GM19463 (cell line): ENCODE data around the gene ISM2.
"Not testable (repeated sequence)": the region's sequence is repeated elsewhere in the genome, so short reads cannot be mapped to it uniquely, and the experiment has no call there.

Experiments
- ATAC-seq: cut with Tn5 transposase; IDR thresholded peaks from one replicate; pipeline ENCODE4 v1.9.1; 2021; ENCODE audit warnings: mild to moderate bottlenecking, moderate library complexity; ENCODE audit not compliant: unreplicated experiment

Gene ISM2

DNA sequence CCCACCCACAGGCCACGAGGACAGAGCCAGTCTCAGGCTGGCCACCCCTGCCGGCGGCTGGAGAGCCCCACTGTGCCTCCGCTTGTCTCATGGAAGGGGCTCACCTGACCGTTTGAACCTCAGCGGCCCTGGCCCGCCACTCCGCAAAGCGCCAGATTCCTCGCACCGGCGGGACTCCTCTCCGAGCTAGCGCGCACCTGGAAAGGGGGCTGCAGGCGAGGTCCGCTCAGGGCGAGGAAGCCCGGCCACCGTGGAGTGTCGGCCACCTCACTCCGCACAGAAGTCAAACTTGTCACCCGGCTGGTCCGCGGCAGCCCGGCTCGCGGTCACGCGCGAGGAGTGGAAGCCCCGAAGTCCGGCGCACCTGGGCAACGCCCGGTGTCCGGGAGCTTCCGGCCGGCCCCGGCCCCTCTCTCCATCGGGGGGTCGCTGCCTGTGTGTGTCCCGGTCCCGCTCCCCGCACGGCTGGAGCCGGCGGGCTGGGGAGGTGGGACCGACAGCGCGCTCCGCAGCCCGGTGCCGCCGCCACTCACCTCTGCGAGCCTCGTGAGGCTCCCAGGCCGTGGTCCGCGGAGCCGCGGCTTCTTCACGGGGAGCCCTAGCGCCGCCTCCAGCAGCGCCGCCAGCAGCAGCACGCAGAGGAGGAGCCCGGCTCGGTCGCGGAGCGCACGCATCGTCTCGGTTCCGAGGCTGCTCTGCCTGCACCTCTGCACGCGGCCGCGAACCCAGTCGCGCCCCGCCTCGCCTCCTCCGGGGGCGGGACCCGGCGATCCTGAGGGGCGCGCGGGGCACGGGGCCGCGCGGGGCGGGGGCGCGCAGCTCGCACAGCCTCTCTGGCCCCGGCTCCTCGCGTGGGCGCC lies at the start of gene ISM2:
Gene ISM2 (minus strand): TSS at position 697 of the 860 bp plus-strand sequence. CDS start 23 bp downstream, at position 674.
- peak; percentile 59 for ATAC-seq

DNA sequence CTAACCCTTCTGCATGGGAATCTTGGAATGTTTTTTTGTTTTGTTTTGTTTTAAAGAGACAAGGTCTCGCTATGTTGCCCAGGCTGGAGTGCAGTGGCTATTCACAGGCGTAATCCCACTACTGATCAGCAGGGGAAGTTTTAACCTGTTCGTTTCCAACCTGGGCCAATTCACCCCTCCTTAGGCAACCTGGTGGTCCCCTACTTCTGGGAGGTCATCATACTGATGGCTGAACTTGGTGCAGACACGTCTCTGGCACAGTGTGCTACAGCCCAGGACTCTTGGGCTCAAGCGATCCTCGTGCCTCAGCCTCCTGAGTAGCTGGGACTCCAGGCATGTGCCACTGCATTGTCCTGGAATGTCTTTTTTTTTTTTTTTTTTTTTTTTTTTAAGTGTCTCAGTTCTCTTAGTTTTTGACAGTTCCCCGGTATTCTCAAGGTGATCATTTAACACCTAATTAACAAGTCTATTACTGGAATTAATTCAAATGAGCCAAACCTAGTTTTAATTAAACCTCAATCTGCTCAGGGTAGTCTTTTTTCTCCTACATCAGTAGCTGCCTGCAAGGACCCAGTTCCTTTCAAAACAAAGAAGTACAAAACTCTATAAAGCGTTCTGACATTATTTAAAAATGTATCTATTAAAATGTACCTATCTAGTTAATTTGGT lies 49.0 kb upstream of the ISM2 start:
- ATAC-seq: no peak

DNA sequence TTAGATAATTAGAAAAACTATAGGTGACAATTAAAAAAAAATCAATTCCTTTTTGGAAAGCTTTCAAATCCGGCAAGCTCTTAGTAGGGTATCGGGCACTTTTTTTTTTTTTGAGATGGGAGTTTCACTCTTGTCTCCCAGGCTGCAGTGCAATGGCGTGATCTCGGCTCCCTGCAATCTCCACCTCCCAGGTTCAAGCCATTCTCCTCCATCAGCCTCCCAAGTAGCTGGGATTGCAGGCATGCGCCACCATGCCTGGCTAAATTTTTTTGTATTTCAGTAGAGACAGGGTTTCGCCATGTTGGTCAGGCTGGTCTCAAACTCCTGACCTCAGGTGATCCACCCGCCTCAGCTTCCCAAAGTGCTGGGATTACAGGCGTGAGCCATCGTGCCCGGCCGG lies 46.6 kb upstream of the ISM2 start:
- ATAC-seq: not testable (repeated sequence)

DNA sequence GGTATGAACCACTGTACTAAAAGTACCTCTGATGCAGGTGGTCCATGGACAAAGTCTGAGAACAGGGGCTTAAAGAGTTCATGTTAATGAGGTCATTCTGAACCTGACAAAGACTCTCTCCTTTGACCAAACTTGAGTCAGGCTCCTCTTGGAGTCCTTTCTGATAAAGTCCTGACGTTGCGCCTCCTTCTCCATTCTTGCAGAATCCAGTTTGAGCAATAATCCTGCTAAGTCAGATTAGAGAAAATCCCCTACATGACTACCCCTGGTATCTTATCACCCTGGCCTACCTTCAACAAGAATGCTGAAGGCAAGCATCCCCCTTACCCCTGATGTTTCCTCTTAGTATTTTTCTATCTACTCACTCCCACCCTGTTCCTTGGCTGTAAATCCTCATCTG lies 46.0 kb upstream of the ISM2 start:
- no peak for ATAC-seq

DNA sequence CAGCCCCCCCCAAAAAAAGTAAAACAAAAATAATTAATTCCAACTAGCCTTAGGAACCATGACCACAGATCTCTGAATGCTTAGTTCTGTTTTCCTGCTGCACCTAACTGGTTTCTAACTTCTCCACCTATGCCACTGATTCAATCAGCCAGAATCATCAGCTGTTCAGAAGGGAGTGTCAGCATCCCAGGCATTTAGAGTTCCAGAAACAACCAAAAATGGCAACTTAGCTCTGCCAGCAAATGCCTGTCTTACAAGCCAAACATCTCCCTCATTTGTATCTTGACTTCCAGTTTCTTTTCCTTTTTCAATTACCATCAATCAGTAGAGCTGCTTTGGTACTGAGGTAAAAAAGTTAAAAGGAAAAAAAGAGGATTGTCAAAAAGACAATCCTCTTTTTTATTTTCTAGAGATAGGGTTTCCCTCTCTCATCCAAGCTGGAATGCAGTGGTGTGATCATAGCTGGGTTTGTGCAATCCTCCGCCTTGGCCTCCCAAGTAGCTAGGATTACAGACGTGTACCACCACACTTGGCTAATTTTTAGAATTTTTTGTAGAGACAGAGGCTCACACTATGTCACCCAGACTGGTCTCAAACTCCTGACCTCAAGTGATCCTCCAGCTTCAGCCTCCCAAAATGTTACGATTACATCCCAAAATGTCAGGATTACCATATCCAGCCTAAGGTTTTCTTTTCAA lies 45.2 kb upstream of the ISM2 start:
- ATAC-seq: no peak

DNA sequence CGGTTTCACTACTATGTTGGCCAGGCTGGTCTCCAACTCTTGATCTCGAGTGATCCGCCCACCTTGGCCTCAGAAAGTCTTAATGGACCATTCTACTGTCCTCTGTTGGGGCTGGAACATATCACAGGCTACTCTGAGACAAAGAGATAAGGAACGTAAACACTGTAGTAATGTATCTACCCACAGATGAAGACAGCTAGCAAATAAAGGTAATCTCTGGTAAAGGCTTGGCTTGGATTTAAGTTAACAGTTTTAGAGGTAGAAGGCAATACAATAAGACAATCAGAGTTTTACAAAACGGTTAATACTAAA lies 44.6 kb upstream of the ISM2 start:
- no peak for ATAC-seq

DNA sequence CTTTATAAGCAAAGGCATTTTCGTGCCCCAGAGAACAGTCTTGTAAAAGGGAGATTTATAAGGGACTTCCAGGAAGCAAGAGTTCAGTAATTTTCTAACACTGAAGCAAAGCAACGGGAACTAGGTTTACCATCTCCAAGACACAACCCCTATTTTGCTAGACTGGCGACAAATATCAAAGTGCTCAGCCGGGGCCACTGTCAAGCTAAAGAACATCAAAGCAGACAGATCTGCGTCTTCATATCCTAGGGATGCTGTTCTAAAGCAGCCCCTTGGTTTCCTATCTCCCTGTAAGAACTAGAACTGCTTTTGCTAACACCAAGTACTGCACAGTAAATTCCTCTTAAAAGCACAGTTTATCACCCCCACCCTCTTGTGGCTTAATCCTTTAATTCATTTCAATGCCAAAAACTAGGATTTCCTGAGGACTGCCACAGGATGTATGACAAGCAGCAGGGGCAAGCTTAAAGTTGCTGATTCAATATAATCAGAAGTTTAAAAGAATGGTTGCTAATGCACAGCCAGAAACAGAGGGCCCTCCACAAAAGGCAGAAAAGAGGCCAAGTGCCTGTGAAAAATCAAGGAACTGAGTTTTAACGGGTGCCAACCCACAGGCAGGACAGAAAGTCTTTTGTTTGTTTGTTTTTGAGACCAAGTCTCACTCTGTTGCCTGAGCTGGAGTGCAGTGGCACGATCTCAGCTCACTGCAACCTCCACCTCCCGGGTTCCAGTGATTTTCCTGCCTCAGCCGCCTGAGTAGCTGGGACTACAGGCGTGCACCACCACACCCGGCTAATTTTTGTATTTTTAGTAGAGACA lies 44.0 kb upstream of the ISM2 start:
- no peak for ATAC-seq

DNA sequence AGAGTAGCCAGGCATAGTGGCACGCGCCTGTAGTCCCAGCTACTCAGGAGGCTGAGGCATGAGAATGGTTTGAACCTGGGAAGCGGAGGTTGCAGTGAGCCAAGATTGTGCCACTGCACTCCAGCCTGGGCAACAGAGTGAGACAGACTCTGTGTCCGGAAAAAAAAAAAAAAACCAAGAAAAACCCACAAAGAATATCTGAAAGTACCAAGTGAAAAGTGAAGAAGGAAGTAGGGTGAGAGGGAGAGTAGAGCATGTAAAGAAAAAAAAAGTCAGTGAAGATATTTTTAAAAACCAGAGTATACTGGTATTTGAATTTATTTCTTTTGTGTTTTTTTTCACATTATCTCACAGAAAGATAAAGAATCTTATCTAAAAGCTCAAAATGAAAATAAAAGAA lies 43.3 kb upstream of the ISM2 start:
- ATAC-seq: no peak

DNA sequence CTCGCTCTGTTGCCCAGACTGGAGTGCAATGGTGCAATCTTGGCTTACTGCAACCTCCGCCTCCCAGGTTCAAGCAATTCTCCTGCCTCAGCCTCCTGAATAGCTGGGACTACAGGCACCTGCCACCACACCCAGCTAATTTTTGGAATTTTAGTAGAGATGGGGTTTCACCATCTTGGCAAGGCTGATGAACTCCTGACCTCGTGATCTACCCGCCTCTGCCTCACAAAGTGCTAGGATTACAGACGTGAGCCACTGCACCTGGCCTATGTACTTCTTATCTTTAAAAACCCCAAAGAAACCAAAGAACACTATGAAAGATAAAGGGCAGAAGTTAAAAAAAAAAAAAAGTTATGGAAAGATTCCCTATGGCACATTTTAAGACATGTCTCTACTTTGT lies 38.3 kb upstream of the ISM2 start:
- not testable (repeated sequence) for ATAC-seq

DNA sequence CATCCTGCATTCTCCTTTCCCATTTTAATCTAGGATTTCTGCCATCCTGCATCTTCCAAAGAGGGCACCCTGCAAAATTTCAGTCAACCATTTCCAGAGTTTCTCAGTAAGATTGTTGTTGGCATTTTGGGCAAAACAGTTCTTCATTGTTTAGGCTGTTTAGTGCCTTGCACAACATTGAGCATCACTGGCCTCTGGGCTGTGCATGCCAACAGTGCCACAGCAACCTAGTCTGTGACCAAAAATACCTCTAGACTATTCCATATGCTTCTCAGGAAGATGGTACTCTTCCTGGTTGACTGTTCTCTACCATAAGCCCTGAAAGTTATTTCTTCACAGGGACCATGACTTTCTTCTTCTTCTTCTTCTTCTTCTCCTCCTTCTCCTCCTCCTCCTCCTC lies 32.5 kb upstream of the ISM2 start:
- no peak for ATAC-seq

DNA sequence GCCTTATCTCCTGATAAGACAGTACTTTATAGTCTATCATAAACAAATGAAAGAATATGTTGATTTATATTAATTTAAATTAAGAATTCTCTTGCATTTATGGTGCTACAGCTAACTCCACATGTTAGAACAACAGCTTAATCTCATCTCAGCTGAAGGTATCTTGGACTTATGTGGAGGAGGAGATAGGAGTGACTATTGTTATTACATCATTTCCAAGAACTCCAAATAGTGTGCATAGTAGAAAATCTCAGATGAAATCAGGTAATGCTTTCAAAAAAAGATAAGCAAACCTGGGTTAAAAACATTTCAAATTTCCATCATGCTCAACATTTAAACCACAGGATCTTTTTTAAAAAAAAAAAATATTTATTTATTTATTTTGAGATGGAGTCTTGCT lies 31.3 kb upstream of the ISM2 start:
- no peak for ATAC-seq

DNA sequence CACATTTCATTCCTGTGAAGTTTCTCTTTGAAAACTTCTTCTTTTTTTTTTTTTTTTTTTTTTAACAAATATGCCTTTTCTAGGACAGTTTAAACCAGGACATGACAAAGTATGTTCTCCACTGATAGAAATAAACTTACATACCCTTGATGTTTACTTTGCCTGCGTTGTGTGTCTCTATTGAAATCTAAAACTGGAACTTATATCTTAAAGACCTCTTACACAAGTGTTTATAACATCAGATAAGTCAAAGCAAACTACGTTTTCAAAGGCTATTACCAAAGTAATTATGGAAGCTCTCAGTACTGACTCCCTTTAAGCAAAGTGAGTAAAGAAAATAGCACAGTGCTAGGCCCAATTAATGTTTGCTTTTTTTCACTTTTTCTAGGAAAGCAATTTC lies 30.6 kb upstream of the ISM2 start:
- no peak for ATAC-seq

DNA sequence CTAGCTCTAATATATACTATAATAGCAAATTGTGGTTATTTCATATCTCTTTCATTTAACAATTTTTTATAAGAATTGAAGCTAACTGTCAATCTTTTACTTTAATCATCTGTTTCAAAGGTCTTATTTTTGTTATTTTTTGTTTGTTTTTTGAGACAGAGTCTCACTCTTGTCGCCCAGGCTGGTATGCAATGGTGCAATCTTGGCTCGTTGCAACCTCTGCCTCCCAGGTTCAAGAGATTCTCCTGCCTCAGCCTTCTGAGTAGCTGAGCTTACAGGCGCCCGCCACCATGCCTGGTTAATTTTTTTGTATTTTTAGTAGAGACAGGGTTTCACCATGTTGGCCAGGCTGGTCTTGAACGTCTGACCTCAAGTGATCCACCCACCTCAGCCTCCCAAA lies 30.1 kb upstream of the ISM2 start:
- not testable (repeated sequence) for ATAC-seq

DNA sequence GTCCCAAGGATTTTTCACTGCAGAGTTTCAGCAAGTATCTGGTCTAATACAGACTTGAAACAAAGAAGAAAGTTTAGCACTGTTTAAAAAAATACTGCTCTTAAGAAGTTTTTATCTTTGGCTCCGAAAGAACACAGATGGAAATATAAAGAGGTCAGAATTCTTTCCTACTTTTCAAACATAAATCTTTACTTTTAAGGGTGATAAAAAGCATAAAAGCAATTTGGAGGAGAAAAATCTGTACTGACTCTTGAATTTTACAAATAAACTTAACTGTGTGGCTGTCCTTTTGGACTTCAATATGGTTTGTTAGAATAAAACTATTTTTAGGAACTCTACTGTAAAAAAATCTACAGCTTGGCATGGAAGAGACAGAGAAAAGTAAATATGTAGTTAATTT lies 27.6 kb upstream of the ISM2 start:
- no peak for ATAC-seq

DNA sequence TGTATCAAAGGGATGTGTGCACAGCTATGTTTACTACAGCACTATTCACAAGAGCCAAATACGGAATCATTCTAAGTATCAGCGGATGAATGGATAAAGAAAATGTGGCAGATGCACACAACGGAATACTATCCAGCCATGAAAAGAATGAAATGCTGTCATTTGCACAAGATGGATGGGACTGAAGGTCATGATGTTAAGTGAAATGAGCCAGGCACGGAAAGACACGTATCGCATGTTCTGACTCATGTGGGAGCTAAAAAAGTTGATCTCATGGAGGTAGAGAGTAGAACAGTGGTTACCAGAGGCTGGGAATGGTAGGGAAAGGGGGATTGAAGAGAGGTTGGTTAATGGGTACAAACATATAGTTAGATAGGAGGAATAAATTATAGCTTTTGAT lies 25.9 kb upstream of the ISM2 start:
- ATAC-seq: no peak

DNA sequence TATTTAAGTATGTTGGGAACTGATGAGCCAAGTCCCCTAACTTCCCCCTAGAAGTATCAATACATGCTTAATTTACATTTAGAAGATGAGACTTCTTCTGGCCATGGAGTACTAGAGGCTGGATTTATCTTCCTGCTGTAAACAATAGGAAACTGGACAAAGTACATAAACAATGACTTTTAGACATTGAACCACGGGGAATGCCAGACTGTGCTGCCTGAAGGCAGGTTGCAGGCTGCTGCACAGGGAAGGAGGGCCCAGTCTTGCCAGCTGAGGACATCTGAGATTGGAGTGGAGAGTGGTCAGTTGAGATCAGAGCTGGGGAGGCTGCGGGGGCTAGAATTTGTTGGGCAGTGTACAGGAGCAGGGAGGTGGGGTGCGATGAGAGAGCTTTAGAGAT lies 24.5 kb upstream of the ISM2 start:
- no peak for ATAC-seq

DNA sequence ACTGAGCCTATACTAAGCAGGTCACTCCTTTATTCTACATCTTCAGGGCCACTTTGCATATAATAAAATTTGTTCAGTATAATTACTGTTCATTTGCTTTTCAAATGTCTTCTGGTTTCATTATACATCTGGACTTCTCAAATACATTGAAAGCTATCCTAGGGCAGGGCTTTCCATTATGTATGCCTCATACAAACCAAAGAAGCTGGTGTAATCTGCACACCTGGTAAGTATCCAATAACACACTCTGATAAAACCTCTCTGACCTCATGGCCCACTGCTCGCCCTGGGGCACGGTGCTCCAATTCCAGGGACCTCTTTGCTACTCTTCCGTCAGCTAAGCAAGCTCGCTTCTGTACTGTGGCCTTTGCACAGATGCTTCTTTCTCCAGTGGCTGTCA lies 21.9 kb upstream of the ISM2 start:
- no peak for ATAC-seq

DNA sequence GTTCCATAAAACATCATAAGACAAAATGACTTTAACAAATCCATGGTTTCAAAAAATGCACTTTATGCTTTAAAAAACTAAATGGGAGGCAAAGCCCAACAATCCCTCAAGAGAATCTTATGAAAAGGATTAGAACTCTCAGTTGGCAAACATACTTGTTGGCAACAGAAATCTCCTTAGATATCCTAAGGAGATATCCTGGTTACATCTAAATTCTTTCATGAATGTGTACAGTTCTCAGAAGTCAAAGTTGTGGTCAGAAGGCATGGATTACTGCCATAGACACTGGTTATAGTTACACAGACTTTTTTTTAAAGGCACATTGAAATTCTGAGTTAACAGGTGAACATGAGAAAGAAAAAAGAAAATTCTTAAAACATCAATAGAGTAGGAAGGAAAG lies 17.5 kb upstream of the ISM2 start:
- ATAC-seq: no peak

DNA sequence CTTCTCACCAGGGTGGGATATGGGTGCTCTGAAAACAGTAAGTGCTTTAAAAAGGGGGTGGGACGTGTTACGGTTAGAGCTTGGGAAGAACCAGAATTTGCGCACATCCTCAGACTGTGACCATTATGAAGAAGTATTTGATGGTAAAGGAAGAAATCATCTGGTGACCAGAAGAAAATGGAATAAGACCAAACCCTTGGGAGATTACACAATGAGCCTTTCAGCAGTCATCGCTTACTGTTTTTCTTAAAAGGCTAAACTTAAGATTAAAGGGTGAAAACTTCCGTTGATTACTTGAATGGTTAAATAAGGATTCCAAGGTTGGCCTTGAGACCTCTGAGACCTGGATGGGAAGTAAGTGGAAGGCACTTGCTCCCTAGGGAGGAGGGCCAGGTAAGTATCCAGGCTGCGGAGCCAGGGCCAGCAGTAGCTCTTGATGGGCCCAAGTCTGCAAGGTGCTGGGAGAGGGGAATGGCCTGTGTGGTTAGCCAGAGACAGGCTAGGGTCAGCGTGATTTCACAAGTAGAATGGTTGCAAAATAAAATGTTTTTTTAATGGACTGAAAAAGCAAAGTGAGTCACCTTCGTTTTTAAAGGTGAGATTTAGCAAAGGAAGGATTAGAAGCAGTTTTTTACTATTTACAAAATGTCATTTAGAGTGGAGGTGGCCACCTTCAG lies 13.0 kb upstream of the ISM2 start:
- no peak for ATAC-seq

DNA sequence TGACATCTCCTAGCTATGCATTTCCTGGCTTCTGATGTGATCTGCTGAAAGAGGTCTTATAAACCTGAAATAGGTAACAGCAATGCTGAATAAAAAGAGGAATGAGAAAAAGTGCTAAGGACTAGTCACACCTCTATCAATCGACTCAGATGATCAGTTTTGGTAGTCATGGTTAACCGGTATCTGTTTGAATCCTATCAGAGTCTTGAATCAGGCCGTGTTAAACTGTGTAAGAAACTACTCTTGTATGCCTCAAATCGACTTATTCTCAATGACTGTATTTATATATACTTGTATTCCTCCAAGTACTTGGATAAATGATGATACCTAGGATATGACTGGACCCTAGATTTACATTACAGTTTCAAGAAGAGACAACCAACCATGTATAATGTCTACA lies 10.8 kb upstream of the ISM2 start:
- ATAC-seq: no peak

DNA sequence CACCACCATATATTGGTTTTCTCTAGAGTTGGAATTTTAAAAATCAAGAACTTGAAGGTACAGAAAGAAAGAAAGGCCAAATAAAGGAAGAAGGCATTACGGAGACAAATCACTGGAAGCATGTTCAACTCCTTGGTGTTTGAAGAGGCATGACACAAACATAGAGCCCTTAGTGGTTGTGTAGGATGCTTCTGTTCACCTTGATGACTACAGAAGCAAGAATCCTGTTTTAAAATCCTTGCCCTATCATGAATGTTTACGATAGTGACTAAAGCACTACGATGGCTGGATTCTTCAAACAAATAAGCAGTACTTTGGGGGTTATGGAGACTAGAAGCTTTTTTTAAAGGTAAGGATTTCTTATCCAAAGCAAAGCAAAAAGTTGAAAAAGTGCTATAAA lies 10.3 kb upstream of the ISM2 start:
- no peak for ATAC-seq
